ENCODE data around the gene SEC14L2.
"Not testable (repeated sequence)": the region's sequence is repeated elsewhere in the genome, so short reads cannot be mapped to it uniquely, and the experiment has no call there.

The SEC14L2 gene

DNA sequence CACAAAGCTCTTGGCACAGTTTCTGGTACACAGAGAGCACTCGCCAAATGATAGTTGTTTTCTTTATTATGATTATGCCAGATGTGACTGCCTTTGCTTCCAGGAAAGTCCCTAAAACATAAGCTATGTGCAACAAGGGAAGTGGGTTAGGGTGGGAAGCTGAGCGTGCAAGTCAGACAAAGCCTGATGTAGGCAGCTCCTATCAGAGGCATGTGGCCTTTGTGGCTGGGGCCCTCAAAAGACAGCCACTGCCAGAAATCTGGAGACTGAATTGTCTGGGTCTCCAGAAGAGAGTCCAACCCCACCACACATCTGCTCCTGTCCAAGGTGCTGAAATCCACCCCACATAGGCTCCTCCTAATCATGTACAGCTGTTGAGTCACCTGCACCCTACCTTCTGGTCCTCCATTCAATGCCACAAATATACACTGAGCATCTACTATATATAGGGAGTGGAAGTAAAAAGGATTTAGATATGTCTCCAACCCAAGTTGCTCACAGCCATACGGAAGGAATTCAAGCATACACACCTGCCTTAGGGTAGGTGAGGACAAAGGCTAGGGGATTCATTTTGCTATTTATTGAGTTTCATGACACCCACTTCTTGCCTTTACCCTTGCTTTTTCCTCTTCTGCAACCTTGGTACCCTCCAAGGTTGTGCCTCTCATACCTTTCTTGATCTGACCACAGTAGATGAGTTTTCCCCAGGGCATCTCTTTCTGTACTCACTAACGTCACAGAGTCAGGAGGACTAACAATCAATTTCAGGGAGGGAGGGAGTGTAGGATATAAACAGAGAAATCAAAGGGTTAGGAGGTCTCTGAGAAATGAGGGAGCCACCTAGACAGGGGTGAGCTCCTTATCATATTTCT is 62.6 kb downstream of the SEC14L2 start:
- peak; percentile 60 to 85 (median 79) for DNase-seq

DNA sequence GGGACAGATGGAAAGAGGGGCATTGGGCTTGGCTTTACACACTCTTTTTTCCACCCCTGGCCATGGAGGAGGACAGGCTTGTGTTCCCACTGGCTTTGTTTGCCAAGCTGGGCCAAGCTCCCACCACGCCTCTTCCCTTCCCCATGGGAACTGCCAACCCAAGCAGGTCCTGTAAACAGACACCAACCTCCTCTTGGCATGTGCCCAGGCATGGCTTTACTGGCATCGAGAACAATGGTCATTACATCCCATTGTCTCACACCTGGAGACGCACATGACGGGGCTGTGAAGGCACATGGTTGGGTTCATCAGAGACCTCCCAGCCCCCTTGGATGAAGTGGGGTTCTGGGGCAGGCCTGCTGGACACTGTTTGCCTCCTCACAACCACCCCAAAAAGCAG is 63.3 kb downstream of the SEC14L2 start:
- no peak for DNase-seq

- not testable (repeated sequence) for DNase-seq
Measured at GRCh38 chr22:30460555-30460954, 63.7 kb downstream of the SEC14L2 start.

DNA sequence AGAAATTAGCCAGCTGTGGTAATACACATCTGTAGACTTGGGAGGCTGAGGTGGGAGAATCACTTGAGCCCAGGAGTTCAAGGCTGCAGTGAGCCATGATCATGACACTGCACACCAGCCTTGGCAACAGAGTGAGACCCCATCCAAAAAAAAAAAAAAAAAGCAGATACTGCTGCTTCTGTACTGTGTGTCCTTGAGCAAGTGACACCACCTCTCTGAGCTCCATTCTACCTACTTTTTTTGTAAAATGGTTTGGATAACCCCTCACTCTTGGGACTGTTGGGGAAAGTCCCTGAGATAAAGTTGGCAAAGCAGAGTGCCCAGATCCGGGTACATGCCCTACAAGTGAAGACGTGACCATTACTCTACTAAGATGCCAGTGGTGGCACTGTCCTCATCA is 72.3 kb downstream of the SEC14L2 start:
- no peak for DNase-seq

DNA sequence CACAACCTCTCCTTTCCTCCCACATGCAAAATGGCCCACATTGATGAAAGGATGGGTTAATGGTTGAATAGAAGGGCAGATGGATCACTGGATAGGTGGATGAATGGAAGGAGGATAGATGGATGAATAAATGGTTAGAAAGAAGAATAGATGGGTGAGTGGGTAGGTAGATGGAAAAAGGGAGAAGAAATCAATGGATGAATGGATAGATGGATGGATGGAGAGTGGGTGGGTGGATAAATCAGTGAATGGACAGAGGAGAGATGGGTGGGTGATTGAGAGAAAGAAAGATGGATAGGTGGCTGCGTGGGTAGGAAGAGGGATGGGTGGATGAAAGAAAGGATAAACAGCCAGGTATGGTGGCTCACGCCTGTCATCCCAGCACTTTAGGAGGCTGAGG is 73.8 kb downstream of the SEC14L2 start:
- DNase-seq: no peak

DNA sequence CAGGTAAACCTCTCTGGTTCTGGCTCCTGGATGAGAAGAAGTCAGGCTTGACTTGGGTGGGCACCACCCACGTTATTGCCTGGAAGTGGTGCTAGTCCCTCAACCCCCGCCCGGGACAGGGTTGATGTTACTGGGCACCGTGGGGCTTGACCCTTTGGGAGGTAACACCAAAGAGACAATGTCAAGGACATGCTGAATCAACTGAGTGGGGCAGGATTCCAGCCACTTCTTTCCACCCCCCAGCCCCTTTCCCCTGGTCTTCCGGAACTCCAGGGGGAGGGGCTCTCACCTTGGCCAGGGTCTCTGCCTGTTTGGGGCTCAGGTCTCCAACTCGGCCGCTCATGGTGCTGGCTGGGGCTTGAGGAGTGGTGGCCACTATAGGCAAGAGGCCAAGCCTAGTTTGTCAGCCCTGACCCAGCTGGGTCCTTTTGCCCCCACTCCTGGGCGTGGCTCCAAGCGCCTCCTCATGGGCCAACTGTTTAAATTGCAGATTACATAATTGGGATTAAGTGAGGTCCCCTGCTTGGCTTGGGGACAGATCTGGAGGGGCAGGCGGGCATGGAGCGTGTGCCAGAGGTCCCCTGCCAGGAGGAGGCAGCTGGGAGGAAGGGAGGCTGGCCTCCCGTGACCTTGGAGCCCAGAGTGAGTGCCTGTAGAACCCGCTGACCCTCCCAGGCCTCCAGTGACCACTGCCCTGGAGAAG is 74.9 kb downstream of the SEC14L2 start, which contains the start of gene SEC14L3:
SEC14L3 (minus strand) TSS at position 402 of the 703 bp plus-strand sequence; CDS start at position 343, 59 bp downstream.
- DNase-seq: no peak

GRCh38 chr22:30472994-30473720 is 76.3 kb downstream of the SEC14L2 start:
- no peak for DNase-seq

DNA sequence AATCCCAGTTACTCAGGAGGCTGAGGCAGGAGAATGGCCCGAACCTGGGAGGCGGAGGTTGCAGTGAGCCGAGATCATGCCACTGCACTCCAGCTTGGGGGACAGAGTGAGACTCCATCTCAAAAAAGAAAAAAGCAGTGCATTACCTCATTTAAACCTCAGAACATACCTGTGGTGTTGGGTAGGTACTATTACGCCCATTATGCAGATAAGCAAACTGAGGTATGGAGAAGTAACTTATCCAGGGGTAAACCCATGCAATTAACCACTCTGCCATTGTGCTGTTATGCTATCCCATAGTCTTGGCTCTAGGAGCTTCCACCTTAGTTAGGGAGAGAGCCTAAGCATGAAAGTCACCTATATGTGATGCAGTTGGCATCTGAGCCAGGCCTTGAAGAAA is 77.3 kb downstream of the SEC14L2 start:
- no peak for DNase-seq

Data from suppressor macrophage (primary cell).